ENCODE measurements around the gene TEX22.

- TF ChIP-seq CTCF (conservative IDR thresholded peaks at IDR 0.05; ENCODE audit: low read depth, low read length) (no peak), EZH2 (IDR thresholded peaks at IDR 0.05; ENCODE audit: low read length, unreplicated experiment) (no peak), EZH2phosphoT487 (IDR thresholded peaks at IDR 0.05; ENCODE audit: borderline replicate concordance, low read length) (no peak)
Measured at GRCh38 chr14:105450864-105451720, 52.8 kb downstream of the TEX22 start.
